Common myeloid progenitor, CD34-positive (primary cell): Measurements from ENCODE around the gene SMAP2.

ENCODE experiments used
- CTCF ChIA-PET: fragments of 350-600 bp; sonication (Branson Sonifier 250); formaldehyde crosslinking; loops from one replicate; lab custom pipeline; 2021; ENCODE audit warnings: antibody characterized with exemption; lab: Charles Lee
- POLR2A ChIA-PET: fragments of 350-600 bp; sonication (Branson Sonifier 250); formaldehyde crosslinking; loops from one replicate; lab custom pipeline; 2021; ENCODE audit warnings: antibody characterized with exemption; lab: Charles Lee
- DNase-seq, 3 donors: peaks; one replicate each; pipeline versions ENCODE4 v3.0.0 to v3.0.0-alpha.2; 2013
- H3K27ac ChIP-seq, 2 experiments: 1 replicate in 1 of 2; 2 replicates in 1 of 2; pipeline ENCODE4 v1.7.0; 2013; ENCODE audit warnings: inconsistent platforms in 2 of 2, low read length in 2 of 2, mild to moderate bottlenecking in 2 of 2, low read depth in 1 of 2, moderate library complexity in 1 of 2; ENCODE audit not compliant: severe bottlenecking in 2 of 2, insufficient read depth in 1 of 2, poor library complexity in 1 of 2
- H3K27me3 ChIP-seq, 5 experiments: replicated peaks in 2 of 5; 1 replicate in 3 of 5; 2 replicates in 2 of 5; pipeline versions ENCODE4 v1.6.1 to v1.7.0; 2013; ENCODE audit warnings: low read length in 4 of 5, mild to moderate bottlenecking in 2 of 5, moderate library complexity in 2 of 5, inconsistent platforms in 1 of 5; ENCODE audit not compliant: insufficient read depth in 5 of 5, control insufficient read depth in 4 of 5
- H3K36me3 ChIP-seq, 4 experiments: 1 replicate in 2 of 4; 2 replicates in 2 of 4; pipeline versions ENCODE4 v1.6.1 to v1.7.0; 2013; ENCODE audit warnings: low read length in 3 of 4, control low read depth in 1 of 4, mild to moderate bottlenecking in 1 of 4; ENCODE audit not compliant: control insufficient read depth in 4 of 4, insufficient read depth in 4 of 4
- H3K4me1 ChIP-seq, 4 experiments: 1 replicate in 3 of 4; 2 replicates in 1 of 4; pipeline versions ENCODE4 v1.6.1 to v1.7.1; 2013; ENCODE audit warnings: low read length in 3 of 4, mild to moderate bottlenecking in 3 of 4, control low read depth in 1 of 4, inconsistent platforms in 1 of 4, moderate library complexity in 1 of 4; ENCODE audit not compliant: control insufficient read depth in 4 of 4, insufficient read depth in 4 of 4; ENCODE audit errors: control extremely low read depth in 1 of 4
- H3K4me3 ChIP-seq, 7 experiments: 1 replicate in 4 of 7; 2 replicates in 3 of 7; pipeline versions ENCODE4 v1.5.1 to v1.7.0; 2013; ENCODE audit warnings: mild to moderate bottlenecking in 7 of 7, low read length in 6 of 7, moderate library complexity in 6 of 7, inconsistent platforms in 2 of 7, low read depth in 2 of 7, control low read depth in 1 of 7; ENCODE audit not compliant: insufficient read depth in 4 of 7, control insufficient read depth in 1 of 7; ENCODE audit errors: extremely low read depth in 1 of 7
- H3K9me3 ChIP-seq, 5 experiments: 1 replicate in 4 of 5; 2 replicates in 1 of 5; pipeline versions ENCODE4 v1.6.1 to v1.7.1; 2013; ENCODE audit warnings: low read length in 4 of 5, mild to moderate bottlenecking in 2 of 5, inconsistent platforms in 1 of 5, low read depth in 1 of 5, moderate library complexity in 1 of 5; ENCODE audit not compliant: control insufficient read depth in 4 of 5, insufficient read depth in 2 of 5; ENCODE audit errors: control extremely low read depth in 1 of 5
- WGBS: methylation state at CpG from one replicate; pipeline ENCODE4 v1.1.5; 2013; ENCODE audit not compliant: insufficient coverage; 5-methylcytosine and 5-hydroxymethylcytosine counted together

SMAP2 gene

GRCh38 chr1:40435876-40436275, 62.3 kb downstream of the SMAP2 start:
- Histone ChIP-seq H3K9me3 (no peaks in the 10 kb centered on the region), H3K27ac (no peak overlapping the region), H3K4me1 (peaks cover 0 to 2% (median 0%) of the 10 kb centered on the region in 4 experiments), H3K4me3 (no peak overlapping the region), H3K36me3 (no peaks in the 10 kb centered on the region), H3K27me3 (no peaks in the 10 kb centered on the region)
- 88% methylated on average over 3 of the region's 4 CpGs for WGBS
- ChIA-PET CTCF (interaction anchor here (0.5 to 1.0 kb wide), 3 partner anchors 11 to 302 kb away, joined by 3 read pairs; no protein-coding TSS in a partner anchor), POLR2A (no interaction called here)
- DNase-seq: no peak

GRCh38 chr1:40438391-40439015, 65.0 kb downstream of the SMAP2 start:
- Histone ChIP-seq H3K36me3 (no peaks in the 10 kb centered on the region), H3K4me1 (peaks cover 0 to 2% (median 0%) of the 10 kb centered on the region in 4 experiments), H3K27ac (no peak overlapping the region), H3K9me3 (no peaks in the 10 kb centered on the region), H3K4me3 (no peak overlapping the region), H3K27me3 (no peaks in the 10 kb centered on the region)
- CTCF ChIA-PET: interaction anchor here (0.7 to 4.3 kb wide), 12 partner anchors 8 to 296 kb away, joined by 3 to 14 read pairs (median 4); partner anchors contain the start of genes ZFP69B and ZNF684
- 93% methylated on average over 2 of the region's 3 CpGs for WGBS
- POLR2A ChIA-PET: no interaction called here
- peak; percentile 28 to 46 (median 31) for DNase-seq

- Histone ChIP-seq H3K9me3 (peaks cover 0 to 2% (median 0%) of the 10 kb centered on the region in 5 experiments), H3K27me3 (no peaks in the 10 kb centered on the region), H3K4me1 (peaks cover 0 to 2% (median 0%) of the 10 kb centered on the region in 4 experiments), H3K36me3 (no peaks in the 10 kb centered on the region), H3K4me3 (no peak overlapping the region), H3K27ac (no peak overlapping the region)
- ChIA-PET POLR2A (no interaction called here), CTCF (interaction anchor here (1.1 to 4.3 kb wide), 9 partner anchors 8 to 297 kb away, joined by 3 to 14 read pairs (median 5); partner anchors contain the start of genes ZFP69B and ZNF684)
- WGBS: 98% methylated on average over 4 of the region's 5 CpGs
- DNase-seq: no peak
Observed at GRCh38 chr1:40439247-40439646, 65.7 kb downstream of the SMAP2 start.

- H3K27ac ChIP-seq: peak within 1 kb of the TSS; percentile 41 to 71
- CTCF ChIA-PET: interaction anchor here (1.6 kb wide), 1 partner anchor 11 kb away, joined by 6 read pairs; no protein-coding TSS in a partner anchor
- WGBS: 0% methylated on average over 48 of the region's 64 CpGs
- H3K27me3 ChIP-seq: no peaks in the 10 kb centered on the region
- POLR2A ChIA-PET: no interaction called here
- peaks cover 2 to 40% (median 24%) of the 10 kb centered on the region in 5 experiments for H3K9me3 ChIP-seq
- peak within 1 kb of the TSS; percentile 44 to 80 (median 77) for H3K4me3 ChIP-seq
- peak; percentile 91 to 94 (median 94) for DNase-seq
- peaks cover 3 to 17% (median 11%) of the 10 kb centered on the region in 4 experiments for H3K4me1 ChIP-seq
- H3K36me3 ChIP-seq: peaks cover 0 to 13% (median 2%) of the 10 kb centered on the region in 4 experiments
Observed at GRCh38 chr1:40449684-40450494, 76.4 kb downstream of the SMAP2 start, which contains the start of gene ZFP69B. Gene ZFP69B (plus strand): TSS chr1:40450476. CDS start chr1:40450962, 486 bp downstream.

GRCh38 chr1:40450495-40451237, 77.1 kb downstream of the SMAP2 start:
- Histone ChIP-seq H3K4me1 (peaks cover 3 to 17% (median 11%) of the 10 kb centered on the region in 4 experiments), H3K4me3 (peak overlapping the region; percentile 44 to 80 (median 77)), H3K36me3 (peaks cover 0 to 19% (median 3%) of the 10 kb centered on the region in 4 experiments), H3K27ac (peak overlapping the region; percentile 41 to 71), H3K27me3 (no peaks in the 10 kb centered on the region), H3K9me3 (peaks cover 4 to 43% (median 24%) of the 10 kb centered on the region in 5 experiments)
- DNase-seq: peak; percentile 52 to 93 (median 91)
- CTCF ChIA-PET: interaction anchor here (1.6 kb wide), 1 partner anchor 12 kb away, joined by 6 read pairs; no protein-coding TSS in a partner anchor
- POLR2A ChIA-PET: no interaction called here
- WGBS: 45% methylated on average over 20 of the region's 22 CpGs

GRCh38 chr1:40451238-40451585, 77.7 kb downstream of the SMAP2 start:
- peak overlapping the region in 5 of 7 experiments; percentile 48 to 80 (median 77) for H3K4me3 ChIP-seq
- CTCF ChIA-PET: no interaction called here

More at GRCh38 chr1:40451238-40451585, 77.7 kb downstream of the SMAP2 start:
- Histone ChIP-seq H3K27ac (peak overlapping the region in 1 of 2 experiments; percentile 43), H3K4me1 (peaks cover 3 to 17% (median 11%) of the 10 kb centered on the region in 4 experiments), H3K9me3 (peaks cover 4 to 43% (median 23%) of the 10 kb centered on the region in 5 experiments), H3K27me3 (no peaks in the 10 kb centered on the region), H3K36me3 (peaks cover 0 to 22% (median 3%) of the 10 kb centered on the region in 4 experiments)
- no peak for DNase-seq
- POLR2A ChIA-PET: no interaction called here
- no CpG with 5 or more reads among the region's 1 CpG for WGBS
